NCI-H2107 (cell line): ENCODE measurements around the gene ASZ1.

Experiments
- DNase-seq: peaks from one replicate; lab custom pipeline; 2025; lab: John Stamatoyannopoulos, UW

ASZ1 gene

DNA sequence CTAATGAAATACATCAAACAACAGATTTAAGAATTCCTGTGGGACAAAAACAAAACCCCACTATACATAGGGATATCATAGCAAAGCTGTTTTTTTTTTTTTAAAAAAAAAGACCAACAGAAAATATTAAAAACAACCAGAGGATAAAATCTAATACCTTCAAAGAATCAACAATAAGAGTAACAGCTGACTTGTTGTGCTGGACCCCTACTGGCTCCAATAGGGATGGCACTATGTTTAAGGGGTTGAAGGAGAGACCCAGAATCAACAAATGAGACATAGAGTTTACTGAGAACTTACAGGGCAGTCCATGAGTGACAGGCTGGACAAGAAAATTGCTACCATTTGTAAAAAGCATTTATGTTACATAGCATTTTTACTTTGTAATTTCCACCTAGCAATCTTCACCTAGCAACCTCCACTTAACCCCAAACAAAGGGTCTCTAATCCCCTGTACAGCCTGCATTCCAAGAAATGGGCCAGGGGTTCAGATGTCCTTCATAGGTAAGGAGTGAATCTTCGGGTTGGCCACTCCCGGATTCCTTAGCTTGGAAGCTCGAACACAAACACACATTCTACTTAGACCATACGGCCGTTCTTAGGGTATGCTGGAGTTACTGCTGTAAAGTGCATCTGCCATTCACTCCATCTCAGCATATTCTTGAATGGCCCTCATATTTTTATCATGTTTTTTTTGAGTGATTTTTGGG lies 25.8 kb downstream of the ASZ1 start:
- DNase-seq: no peak

DNA sequence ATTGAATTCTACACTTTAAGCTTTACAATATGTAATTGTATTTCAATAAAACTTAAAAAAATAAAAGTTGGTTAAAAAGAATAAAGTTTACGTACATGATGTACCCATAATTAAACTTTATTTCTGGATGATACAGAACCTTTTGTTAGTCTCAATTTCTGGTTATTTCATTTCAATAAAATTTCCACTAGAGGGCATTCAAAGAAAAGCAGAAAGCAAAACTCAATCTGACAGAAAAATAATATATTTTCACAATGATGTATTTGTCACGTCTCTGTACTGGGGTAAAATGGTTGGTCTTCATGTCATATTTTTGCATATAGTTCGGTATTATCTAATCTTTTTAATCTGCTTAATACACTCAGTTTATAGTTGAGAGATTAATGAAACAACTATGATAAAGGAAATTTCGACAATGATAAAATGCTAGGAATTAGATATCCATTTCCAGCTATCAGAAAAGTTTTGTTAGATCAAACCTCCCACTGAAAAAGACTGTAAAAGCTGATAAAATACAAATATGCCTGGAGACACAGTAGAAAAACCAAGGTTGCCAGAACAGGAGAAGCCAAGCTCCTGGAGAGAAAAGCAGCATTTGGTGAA lies 27.4 kb downstream of the ASZ1 start:
- DNase-seq: no peak

DNA sequence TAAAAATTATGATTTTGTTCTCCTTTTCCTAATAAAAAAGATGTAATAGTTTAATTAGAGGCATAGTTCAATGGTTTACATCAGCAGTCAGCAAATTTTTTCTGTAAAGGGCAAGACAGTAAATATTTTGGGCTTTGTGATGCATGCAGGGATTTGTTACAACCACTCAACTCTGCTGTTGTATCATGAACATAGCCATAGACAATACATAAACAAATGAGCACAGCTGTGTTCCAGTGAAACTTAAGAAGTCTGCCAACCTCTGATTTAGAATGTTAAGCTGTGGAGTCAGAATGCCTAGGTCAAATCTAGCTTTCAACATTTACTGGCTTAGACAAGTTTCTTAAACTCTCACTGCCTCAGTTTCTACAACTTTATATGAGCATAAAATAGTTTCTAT lies 31.6 kb downstream of the ASZ1 start:
- no peak for DNase-seq

DNA sequence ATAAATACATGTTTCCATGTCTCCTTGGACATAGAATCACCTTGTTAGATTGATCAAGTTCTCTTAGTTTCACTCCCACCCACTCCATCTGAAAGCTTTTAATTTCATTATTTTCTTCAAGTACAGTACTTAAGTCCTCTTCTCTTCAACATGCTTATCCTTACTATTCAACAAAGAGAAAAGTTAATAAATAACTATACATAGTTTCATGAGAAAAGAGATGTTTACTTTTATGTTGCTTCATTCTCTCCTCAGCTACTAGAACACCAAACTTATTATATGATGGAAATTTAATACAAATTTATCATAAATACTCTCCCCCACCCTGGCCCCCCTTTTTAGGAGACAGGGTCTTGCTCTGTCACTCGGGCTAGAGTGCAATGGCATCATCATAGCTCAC lies 33.5 kb downstream of the ASZ1 start:
- no peak for DNase-seq

DNA sequence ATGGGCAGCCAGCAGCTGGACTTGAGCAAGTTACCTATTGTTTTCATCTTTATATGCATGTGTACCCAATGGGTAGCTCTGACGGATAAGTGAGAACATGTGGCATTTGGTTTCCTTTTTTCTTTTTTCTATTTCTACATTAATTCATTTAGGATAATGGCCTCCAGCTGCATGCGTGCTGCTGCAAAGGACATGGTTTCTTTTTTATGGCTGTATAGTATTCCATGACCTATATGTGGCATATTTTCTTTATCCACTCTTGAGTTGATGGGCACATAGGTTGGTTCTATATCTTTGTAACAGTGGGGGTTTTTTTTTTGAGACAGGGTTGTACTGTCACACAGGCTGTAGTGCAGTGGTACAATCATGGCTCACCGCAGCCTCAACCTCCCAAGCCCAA lies 37.4 kb downstream of the ASZ1 start:
- no peak for DNase-seq

DNA sequence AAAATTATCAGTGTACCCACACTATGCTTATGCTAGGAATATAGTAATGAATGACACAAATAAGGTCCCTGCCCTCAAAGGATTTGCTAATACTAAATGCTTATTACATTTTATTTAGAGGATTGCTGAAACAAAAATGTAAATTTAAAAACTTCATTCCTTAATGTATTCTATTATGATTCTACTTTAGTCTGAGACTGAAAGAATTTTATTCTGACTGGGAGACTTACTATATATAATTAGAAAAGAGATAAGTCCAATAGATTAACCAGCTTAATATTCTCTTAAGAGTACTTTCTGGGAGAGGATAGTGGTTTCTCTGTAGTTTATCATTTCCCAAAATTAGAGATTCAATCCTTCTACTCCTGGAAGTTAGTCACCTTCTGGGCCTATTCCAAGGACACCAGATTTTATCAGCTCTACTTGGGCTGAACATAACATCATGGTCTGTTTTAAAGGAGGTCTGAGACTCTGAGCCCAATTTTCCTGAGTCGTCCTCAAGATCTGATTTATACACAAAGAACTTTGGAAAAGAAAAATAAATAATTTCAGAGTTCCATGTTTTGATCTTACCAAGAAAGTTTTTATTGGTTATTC lies 41.1 kb downstream of the ASZ1 start:
- no peak for DNase-seq

DNA sequence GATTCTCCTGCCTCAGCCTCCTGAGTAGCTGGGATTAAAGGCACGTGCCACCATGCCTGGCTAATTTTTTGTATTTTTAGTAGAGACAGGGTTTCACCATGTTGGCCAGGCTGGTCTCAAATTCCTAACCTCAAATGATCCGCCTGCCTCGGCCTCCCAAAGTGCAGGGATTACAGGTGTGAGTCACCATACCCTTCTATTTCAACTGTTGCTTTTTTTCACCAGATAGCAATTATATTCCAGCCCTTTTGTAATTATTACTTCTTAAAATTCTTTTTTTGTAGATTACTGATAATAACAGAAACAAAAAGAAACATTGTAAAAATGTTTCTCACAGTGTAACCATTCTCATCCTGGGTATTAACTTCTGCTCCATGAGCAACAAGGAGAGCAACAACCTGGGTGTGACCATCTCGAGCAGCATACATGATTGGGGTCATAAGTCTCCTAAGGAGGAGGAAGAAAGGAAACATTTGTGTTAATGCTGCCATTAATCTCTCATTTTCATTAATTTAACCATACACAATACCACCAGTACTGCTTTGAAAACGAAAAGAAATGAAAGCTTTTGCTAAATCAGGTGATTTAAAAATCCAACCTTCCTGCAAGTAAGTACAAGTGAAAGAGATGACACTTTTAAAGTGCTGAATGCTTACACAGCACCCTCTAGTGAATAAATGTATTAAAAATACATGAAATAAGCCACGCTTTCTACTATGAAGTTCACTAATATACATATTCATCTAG lies 41.8 kb downstream of the ASZ1 start:
- DNase-seq: no peak

DNA sequence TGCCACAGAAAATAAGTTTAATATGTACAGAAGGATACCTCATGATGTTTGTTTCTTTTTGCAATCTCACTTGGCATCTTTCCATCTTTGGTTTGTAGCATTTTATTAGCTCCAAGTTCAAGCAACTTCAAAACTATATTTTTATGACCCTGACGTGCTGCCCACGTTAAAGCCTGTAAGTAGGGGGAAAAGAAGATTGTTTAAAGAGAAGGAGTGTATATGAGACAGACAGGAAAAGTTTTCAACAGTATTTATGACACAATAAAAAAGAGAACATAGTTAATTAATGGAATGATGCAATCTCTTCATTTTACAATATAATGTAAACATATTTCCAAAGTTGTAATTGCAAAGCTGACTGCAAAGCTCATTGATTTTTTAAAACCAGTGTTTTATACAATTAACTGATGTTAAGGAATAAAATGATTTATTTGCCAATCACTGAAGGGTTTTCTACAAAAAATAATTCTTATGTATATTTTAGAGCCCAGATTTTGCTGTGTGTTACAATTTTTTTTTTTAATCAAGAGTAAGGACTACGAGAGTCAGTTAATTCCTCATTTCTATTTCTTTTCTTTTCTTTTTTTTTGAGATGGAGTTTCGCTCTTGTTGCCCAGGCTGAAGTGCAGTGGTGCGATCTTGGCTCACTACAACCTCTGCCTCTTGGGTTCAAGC lies 42.5 kb downstream of the ASZ1 start:
- no peak for DNase-seq

DNA sequence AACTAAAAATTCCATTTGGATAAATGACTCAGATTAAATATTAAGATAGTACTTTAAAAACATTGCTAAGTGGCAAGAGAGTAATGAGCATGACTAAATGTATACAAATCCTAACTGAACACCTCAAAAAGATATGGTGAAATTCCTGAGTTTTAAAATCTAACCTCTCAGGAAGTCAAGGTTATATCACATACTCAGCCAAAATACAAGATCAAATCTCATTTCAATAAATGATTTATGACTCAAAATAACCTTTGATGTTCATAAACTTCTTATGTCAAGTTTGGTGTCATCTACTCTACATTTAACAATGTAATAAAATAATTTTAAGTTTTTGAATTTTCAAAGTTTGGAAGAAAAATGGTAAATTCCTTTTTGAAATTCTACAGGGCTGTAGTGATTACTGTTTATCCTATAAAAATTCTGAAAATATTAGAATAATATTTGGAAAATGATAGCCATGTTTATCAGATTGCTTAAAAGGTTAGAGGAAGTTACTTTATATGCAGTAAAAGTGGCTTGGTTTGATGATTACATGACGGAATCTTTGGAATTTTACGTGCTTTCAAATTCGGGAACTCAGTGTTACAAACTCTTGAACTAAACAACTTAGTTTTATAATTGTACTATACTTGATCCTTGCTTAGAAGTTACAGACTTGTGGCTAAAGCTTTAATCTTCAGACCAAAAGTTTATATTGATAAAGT lies 43.7 kb downstream of the ASZ1 start:
- no peak for DNase-seq

DNA sequence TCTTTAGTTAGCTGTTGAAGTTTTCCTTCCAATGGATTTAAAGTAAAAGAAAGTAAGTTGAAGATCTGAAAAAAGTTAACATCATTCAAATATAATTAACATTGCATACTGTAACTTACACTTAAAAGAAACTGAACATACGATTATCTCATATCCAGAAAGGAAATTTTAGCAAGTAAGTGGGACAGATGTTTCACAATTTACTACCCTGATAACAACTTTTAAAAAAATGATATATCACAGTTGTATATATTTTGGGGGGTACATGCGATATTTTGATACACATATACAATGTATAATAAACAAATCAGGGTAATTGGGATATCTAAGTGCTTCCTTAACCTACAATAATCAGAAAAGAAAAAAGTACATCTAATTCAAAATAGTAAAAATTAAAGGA lies 44.2 kb downstream of the ASZ1 start:
- no peak for DNase-seq

DNA sequence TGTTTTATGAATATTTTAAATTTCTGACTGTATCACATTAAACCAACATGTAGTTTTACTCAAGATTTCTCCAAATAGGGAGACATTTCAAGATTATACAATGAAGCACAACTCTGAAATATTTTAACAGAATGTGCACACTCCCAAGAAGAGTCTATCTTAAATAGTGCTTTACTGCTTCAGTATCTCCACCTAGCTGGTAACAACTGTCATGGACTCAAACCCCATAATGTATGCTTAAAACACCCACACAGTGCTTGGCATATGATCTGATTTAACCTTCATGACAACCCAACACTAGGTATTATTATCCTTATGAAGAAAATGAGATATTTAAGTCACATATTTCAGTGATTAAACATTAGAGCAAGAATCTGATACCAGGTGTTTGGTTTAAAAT lies 45.9 kb downstream of the ASZ1 start:
- no peak for DNase-seq

DNA sequence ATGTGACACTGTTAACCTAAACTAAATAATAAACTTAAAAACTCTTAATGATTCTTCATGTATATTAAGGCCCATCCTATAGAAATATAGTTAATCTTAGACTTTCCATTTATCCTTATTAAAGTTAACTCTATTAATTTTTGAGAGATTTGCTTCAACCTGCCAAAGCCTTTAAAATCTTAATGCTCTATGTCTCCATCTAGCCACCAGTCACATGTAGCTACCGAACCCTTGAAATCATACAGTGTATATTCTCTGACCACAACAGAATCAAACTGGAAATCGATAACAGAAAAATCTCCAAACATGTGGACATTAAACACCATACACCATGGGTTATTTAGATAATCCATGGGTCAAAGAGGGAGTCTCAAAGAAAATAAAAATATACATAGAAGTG lies 51.9 kb downstream of the ASZ1 start:
- no peak for DNase-seq

DNA sequence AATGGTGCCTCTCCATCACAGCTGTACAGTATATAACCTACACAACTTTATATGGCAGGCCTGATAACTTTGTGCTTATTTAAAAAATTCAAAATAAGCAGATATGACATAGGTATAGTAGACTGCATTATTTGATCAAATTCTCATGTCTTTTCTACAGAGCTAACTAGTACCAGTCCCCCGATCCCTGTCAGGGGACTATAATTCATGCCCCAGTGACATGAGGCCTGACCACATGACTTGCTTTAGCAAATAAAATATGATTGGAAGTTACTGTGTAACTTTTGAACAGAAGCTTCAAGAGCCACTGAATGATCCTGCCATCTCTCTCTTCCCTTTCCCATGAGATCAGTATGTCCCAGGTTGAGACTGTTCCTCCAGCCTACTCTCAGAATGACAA lies 55.2 kb downstream of the ASZ1 start:
- no peak for DNase-seq

DNA sequence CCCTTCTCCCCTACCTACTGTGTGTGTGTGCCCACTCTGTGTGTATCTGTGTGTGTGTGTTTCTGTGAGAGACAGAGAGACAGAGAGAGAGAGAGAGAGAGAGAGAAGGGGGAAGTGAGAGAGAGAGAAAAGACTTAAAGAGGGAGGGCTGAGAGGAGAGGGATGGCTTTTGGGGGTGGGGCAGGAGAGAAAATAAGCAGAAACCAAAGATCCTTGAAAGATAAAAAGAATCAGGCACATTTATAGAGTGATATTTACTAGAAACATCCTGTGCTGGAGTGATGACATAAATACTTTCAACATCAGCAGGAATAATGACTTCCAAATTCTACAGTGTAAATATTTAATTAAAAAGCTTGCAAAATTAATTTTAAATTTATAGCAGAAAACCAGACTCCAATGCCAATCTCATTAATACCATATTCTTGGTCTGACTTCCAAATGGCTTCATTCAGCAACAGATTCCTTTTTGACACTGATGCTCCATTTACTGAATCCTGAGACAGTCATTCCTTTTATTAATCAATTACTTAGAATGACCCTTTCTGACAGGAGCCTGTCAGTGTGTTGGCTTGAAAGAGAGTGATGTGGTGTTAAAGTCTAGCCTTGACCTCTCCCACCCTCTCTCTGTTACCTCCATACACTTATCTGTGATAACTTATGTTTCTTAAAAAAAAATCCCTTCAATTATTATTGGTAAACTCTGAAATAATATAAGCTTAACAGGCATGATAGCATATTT lies 62.8 kb downstream of the ASZ1 start:
- no peak for DNase-seq

DNA sequence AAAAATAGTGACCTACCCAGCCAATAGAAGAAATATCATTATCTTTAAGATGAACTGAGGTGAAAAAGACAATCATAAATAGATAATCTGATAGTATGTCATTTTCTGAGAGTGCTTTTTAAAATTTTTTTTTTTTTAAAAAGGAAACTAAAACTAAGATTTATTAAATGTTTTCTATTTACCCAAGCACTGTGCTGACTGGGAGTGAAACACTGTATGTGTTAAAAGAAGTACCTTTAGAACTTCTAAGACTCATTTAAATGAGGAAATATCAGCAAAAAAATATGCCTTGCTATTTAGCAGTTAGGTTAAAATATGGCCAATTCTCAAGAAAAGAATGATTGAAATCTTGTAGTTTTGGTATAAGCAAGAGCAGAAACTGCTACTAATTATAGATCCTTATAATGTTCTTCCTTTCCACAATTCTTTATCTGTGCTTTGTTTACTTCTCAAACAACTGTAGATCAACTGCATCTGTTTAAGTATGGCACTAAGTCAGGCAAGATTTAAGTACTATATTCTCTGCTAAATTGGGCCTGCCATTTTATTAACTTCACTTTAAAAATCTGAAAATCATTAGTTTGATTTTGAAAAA lies 64.9 kb downstream of the ASZ1 start:
- DNase-seq: no peak

DNA sequence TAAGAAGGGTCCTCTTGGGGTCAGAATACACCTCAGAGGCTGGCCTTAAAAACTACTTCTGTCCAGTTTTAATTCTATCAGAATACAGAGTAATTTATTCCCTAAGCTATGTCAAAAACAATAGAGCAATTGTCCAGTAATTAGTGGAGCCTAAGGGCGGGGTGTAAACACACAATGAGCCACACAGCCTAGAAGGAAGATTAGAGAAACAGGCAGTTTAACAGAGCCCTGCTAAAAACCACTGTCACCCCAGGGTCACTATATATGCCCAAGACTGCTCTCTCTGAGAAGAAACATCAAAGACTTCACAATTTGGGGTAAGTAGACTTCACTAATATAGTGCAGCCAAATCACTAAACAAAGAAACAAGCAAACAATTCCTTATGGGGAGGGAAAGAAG lies 77.3 kb downstream of the ASZ1 start:
- DNase-seq: no peak

DNA sequence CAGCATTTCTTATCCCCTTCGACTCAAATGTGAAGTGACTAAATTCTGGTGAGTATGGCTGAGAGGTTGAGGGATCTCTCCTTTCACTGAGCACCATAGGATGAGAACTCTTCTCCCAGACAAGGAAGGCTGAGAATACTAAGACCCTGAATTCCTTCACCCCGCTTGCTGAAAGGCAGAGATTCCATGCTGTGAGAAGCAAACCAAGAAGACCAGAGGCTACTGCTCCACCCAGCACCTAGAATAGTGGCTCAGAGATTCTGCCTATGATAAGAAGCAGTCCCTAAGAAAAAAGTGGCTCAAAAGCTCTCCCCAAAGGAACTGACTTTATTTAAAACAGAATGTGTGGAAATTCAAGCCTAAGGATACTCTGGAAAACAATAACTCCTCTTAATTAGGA lies 77.7 kb downstream of the ASZ1 start:
- DNase-seq: no peak

DNA sequence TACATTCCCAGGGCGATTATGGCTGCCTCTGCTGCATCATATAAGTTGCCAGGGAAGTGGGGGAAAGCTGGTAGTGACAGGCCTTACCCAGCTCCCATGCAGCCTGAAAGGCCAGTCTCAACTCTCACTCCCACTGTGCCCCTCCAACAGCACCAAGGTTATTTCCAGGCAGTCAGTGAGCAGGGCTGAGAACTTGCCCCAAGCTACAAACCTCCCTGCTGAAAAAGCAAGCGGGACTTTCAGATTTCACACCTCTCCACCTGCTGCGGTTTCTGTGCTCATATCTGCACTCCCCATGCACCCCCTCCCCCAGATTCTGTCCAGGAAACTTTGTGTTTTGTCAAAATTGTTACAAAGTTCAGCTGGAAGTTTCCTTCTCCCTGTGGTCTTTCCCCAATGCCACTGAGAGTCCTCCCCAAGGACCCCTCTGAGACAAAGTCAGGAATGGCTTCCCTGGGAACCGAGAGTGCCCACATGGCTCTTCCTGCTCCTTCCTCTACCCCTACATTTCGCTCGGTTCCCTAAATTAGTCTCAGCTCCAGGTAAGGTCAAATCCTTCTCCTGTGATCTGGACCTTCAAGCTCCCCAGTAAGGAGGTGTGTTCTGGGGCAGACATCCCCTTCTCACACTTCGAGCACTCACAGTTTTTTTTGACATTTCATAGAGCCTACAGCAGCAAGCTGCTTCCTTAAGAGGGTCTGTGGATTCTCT lies 79.2 kb downstream of the ASZ1 start:
- no peak for DNase-seq

DNA sequence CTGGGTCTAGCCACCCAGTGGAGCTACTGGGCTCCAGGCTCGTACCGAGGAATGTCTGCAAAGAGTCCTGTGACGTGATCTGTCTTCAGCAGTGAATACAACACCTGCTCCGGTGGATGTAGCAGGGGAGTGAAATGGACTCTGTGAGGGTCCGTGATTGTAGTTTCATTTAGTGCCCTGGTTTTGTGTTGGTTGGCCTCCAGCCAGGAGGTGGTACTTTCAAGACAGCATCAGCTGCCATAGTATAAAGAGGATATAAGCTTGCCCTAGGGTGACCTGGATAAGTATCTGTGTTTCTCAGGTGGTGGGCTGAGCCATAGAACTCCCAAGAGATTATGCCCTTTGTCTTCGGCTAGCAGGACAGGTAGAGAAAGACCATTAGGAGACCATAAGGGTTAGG lies 79.8 kb downstream of the ASZ1 start:
- DNase-seq: no peak

DNA sequence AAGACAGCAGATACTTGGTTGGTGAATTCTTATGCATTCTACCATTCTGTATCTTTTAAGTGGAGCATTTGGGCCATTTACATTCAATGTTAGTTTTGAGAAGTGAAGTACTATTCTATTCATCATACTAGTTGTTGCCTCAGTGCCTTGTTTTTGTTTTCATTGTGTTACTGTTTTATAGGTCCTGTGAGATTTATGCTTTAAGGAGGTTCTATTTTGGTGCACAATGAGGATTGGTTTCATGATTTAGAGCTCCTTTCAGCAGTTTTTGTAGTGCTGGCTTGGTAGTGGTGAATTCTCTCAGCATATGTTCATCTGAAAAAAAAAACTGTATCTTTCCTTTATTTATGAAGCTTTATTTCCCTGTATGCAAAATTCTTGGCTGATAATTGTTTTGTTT lies 81.1 kb downstream of the ASZ1 start:
- no peak for DNase-seq
